ENCODE measurements around the gene KCNQ1. TPM values are rescaled to one million over a fixed set of nuclear protein-coding genes. Genes with fewer than 3 reads are reported as not detected.

The KCNQ1 gene
- total RNA-seq, 4 donors from 2014 or later = 3.2 to 12.7 (median 5.5) TPM

DNA sequence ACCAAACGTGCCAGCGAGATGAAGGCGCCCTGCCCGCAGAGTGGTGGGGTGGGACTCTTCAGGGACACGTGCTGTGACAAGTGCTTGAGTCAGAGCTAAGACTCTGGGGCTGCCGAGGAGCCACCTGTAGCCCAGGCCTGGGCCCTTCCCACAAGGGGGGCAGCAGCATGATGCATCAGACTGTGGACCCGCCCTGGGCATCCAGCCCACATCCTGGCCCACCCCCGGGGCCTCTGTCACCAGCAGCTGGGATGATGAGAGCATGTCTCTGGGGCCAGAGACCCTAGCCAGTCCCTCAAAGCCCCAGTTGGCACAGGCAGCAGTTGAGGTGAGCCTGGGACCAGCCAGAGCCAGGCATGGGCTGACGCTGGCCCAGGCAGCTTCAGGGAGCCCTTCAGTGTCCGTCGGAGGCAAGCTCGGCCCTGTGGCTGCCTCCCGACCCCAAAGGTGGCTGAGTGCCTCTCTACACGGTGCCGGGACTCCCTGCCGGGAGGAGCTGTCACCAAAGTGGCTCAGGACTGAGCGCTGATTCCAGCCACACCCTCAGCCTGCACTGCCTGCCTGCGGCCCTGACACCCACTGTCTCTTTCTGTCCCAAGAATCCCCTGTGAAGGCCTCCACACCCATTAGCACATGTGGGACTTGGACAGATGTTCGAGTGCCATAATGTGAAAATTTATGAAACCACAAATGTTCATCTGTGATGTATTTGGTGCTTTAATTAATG, 399.5 kb downstream of the KCNQ1 start:
- TF ChIP-seq, protein P1, sequence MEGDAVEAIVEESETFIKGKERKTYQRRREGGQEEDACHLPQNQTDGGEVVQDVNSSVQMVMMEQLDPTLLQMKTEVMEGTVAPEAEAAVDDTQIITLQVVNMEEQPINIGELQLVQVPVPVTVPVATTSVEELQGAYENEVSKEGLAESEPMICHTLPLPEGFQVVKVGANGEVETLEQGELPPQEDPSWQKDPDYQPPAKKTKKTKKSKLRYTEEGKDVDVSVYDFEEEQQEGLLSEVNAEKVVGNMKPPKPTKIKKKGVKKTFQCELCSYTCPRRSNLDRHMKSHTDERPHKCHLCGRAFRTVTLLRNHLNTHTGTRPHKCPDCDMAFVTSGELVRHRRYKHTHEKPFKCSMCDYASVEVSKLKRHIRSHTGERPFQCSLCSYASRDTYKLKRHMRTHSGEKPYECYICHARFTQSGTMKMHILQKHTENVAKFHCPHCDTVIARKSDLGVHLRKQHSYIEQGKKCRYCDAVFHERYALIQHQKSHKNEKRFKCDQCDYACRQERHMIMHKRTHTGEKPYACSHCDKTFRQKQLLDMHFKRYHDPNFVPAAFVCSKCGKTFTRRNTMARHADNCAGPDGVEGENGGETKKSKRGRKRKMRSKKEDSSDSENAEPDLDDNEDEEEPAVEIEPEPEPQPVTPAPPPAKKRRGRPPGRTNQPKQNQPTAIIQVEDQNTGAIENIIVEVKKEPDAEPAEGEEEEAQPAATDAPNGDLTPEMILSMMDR (IDR thresholded peaks at IDR 0.05; ENCODE audit: low read depth) = no peak

DNA sequence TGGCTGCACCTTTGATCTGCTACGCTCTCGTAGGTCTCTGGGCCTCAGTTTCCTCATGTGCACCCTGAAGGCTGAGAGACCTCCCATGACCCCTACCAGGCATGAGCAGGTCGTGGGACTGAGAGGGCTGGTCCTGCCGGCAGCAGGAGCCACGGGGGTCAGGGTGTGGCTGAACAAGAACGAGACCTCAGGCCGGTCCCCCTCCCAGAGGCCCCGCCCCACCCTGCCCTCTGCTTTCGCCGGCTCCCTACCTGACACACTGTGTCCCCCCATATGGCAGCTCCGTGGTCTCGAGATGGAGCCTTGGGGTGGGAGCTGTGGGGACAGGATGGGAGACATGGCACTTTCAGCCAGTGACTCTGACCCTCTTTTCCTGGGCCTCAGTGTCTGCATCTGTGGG, 400.2 kb downstream of the KCNQ1 start:
- TF ChIP-seq, protein P1 (IDR thresholded peaks at IDR 0.05; ENCODE audit: low read depth) = no peak

GRCh38 chr11:2846056-2846455, 401.2 kb downstream of the KCNQ1 start:
- TF ChIP-seq, protein P1 (IDR thresholded peaks at IDR 0.05; ENCODE audit: low read depth) = no peak

DNA sequence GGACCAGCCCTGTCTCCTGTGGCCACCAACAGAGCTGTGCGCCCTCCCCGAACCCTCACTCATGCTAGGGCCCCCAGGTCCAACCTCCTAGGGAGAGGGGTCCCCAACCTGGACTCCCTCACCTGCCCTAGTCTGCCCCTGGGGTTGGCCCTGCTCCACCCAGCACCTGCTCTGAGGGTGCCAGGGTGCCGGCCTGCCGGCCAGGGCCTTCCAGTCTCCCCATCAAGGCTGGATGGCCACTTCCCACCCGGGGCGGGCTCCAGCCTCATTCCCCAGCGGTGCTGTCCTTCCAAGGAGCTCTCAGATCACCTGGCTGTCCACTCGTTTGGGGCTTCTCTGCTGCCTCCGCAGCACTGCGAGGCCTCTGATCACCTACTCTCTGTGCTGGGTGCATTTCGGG, 401.7 kb downstream of the KCNQ1 start:
- TF ChIP-seq, protein P1 (IDR thresholded peaks at IDR 0.05; ENCODE audit: low read depth) = no peak

DNA sequence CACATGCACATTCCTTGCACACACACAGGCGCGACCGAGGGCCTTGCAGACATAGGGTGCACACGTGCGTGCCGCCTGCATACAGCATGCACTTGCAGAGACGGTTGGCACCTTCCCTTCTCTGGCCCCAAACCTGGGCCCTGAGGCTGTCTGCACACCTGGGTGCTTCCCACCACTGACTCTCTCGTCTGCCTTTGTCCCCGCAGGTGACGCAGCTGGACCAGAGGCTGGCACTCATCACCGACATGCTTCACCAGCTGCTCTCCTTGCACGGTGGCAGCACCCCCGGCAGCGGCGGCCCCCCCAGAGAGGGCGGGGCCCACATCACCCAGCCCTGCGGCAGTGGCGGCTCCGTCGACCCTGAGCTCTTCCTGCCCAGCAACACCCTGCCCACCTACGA, 402.8 kb downstream of the KCNQ1 start:
- TF ChIP-seq, protein P1 (IDR thresholded peaks at IDR 0.05; ENCODE audit: low read depth) = no peak

DNA sequence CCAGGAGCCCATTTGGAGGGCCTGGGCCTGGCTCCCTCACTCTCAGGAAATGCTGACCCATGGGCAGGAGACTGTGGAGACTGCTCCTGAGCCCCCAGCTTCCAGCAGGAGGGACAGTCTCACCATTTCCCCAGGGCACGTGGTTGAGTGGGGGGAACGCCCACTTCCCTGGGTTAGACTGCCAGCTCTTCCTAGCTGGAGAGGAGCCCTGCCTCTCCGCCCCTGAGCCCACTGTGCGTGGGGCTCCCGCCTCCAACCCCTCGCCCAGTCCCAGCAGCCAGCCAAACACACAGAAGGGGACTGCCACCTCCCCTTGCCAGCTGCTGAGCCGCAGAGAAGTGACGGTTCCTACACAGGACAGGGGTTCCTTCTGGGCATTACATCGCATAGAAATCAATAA, 403.7 kb downstream of the KCNQ1 start:
- TF ChIP-seq, protein P1 (IDR thresholded peaks at IDR 0.05; ENCODE audit: low read depth) = no peak

DNA sequence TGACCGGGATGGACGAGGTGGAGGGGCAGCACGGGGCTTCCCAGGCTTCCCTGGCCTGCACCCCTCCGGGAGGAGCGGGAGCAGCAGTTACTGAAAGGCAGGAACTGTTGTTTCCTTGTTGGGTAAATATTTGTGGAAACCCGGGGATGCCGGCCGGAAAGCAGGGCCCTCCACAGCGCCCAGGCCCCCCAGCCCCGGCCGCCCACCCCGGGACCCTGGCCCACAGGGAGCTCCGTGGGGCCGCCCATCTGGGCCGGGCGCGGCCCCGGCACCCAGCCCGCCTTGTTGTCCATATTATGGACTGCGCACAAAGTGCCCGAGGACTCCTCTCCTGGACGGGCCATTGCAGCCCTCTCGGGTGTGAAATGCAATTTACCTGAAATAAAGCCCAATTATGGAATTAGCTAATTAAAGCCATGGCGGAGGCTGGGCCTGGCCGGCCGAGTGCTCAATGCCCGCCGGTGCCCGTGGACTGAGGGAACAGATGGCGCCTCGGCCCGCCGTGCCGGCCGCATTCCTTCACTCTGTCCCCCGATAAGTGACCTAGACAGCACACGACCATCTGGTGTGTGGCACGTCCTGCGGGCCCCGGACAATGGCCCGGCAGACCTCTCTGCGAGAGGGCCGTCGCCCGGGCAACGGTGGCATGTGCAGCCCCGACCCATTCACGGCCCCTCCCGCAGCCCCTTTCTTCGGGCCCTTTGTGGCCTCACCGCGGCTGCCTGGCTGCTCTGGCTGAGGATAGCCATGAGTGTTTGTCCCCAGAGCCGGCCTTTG, 405.4 kb downstream of the KCNQ1 start:
- TF ChIP-seq, protein P1 (IDR thresholded peaks at IDR 0.05; ENCODE audit: low read depth) = no peak
